HCT116 (cell line): Measurements from ENCODE around the gene SPP2. TPM values are rescaled to one million over a fixed set of nuclear protein-coding genes. Genes with fewer than 3 reads are reported as not detected.

Experiments used
- ATAC-seq: fragments of 200-7000 bp; cut with Tn5 transposase; 2 replicates; pipeline ENCODE4 v1.9.1; 2020; ENCODE audit warnings: mild to moderate bottlenecking, moderate library complexity
- BruUV-seq: library from RNA; stranded (reverse); fragments of 400-500 nt; replicated peaks from 2 replicates; lab custom pipeline; 2021; lab: Mats Ljungman, UMichigan
- CTCF ChIA-PET: fragments of 300-600 bp; sonication (Branson Sonifier 250); formaldehyde crosslinking; loops from one replicate; lab custom pipeline; 2021; ENCODE audit warnings: antibody characterized with exemption; lab: Charles Lee
- POLR2A ChIA-PET: fragments of 300-600, 350-600 bp; sonication (Branson Sonifier 250); formaldehyde crosslinking; loops from one replicate; lab custom pipeline; 2021; ENCODE audit warnings: antibody characterized with exemption; lab: Charles Lee
- RAD21 ChIA-PET, 2 experiments: fragments of 300-600 bp; sonication (Branson Sonifier 250); formaldehyde crosslinking; loops; one replicate each; lab custom pipeline; 2023; ENCODE audit warnings: low total read pairs in 2 of 2; ENCODE audit not compliant: uncharacterized antibody in 2 of 2, unreplicated experiment in 2 of 2, low non-redundant PET in 1 of 2; lab: Charles Lee
- DNase-seq: peaks from one replicate; pipeline ENCODE4 v3.0.0-alpha.2; 2010; ENCODE audit warnings: low read depth, low spot score
- H2AFZ ChIP-seq: fragments of 200-600 bp; shearing (Covaris generic), sonication (generic); 2 replicates; pipeline ENCODE4 v1.6.1; 2017; ENCODE audit warnings: low read depth, mixed run types, mixed read lengths, antibody characterized with exemption, low read length; ENCODE audit not compliant: poor library complexity, severe bottlenecking
- H3K27ac ChIP-seq: 2 replicates; pipeline ENCODE4 v1.5.1; 2012; ENCODE audit warnings: low read depth, low read length
- H3K27me3 ChIP-seq: fragments of 200-600 bp; sonication (generic); 2 replicates; pipeline ENCODE4 v1.6.1; 2016; ENCODE audit warnings: mixed run types, low read length, mixed read lengths; ENCODE audit not compliant: insufficient read depth
- H3K36me3 ChIP-seq, 2 experiments: fragments of 200-500 bp in 1 of 2; fragments of 200-600 bp in 1 of 2; sonication (Bioruptor generic) in 1 of 2; sonication (generic) in 1 of 2; 2 replicates each; pipeline versions ENCODE4 v1.5.1 to v1.6.1; 2014 to 2016; ENCODE audit warnings: low read length in 2 of 2, inconsistent platforms in 1 of 2, mixed read lengths in 1 of 2, mixed run types in 1 of 2; ENCODE audit not compliant: insufficient read depth in 2 of 2, control insufficient read depth in 1 of 2
- H3K4me1 ChIP-seq, 2 experiments: fragments of 200-600 bp in 1 of 2; sonication (generic) in 1 of 2; 2 replicates each; pipeline versions ENCODE4 v1.5.1 to v1.6.1; 2012 to 2017; ENCODE audit warnings: low read length in 2 of 2, inconsistent platforms in 1 of 2, mild to moderate bottlenecking in 1 of 2, mixed read lengths in 1 of 2, mixed run types in 1 of 2, moderate library complexity in 1 of 2; ENCODE audit not compliant: insufficient read depth in 2 of 2, control insufficient read depth in 1 of 2
- H3K4me2 ChIP-seq: fragments of 200-600 bp; sonication (generic); 2 replicates; pipeline ENCODE4 v1.6.1; 2017; ENCODE audit warnings: mixed run types, low read length, mixed read lengths
- H3K4me3 ChIP-seq, 2 experiments: fragments of 200-600 bp in 1 of 2; sonication (generic) in 1 of 2; replicated peaks in 1 of 2; 2 replicates each; pipeline ENCODE4 v1.5.1; 2011 to 2016; ENCODE audit warnings: low read length in 2 of 2, control low read depth in 1 of 2, low read depth in 1 of 2, mild to moderate bottlenecking in 1 of 2, mixed read lengths in 1 of 2, mixed run types in 1 of 2
- H3K79me2 ChIP-seq: fragments of 200-600 bp; sonication (generic); 2 replicates; pipeline ENCODE4 v1.6.1; 2017; ENCODE audit warnings: mild to moderate bottlenecking, mixed run types, low read length, moderate library complexity, mixed read lengths; ENCODE audit not compliant: insufficient read depth
- H3K9ac ChIP-seq: fragments of 200-600 bp; sonication (generic); 2 replicates; pipeline ENCODE4 v1.6.1; 2016; ENCODE audit warnings: low read length, mixed read lengths
- H3K9me2 ChIP-seq: fragments of 200-600 bp; sonication (generic), shearing (Covaris generic); 2 replicates; pipeline ENCODE4 v1.6.1; 2017; ENCODE audit warnings: mixed run types, mild to moderate bottlenecking, moderate library complexity; ENCODE audit not compliant: insufficient read depth
- H3K9me3 ChIP-seq, 2 experiments: fragments of 200-500 bp in 1 of 2; fragments of 200-600 bp in 1 of 2; sonication (Bioruptor generic) in 1 of 2; sonication (generic) in 1 of 2; 2 replicates each; pipeline ENCODE4 v1.6.1; 2014 to 2017; ENCODE audit warnings: low read length in 2 of 2, mixed read lengths in 2 of 2, inconsistent platforms in 1 of 2, low read depth in 1 of 2, mild to moderate bottlenecking in 1 of 2, mixed run types in 1 of 2, moderate library complexity in 1 of 2; ENCODE audit not compliant: control insufficient read depth in 1 of 2, insufficient read depth in 1 of 2
- H4K20me1 ChIP-seq: fragments of 200-600 bp; sonication (generic), shearing (Covaris generic); 2 replicates; pipeline ENCODE4 v1.6.1; 2017; ENCODE audit warnings: mixed run types, mild to moderate bottlenecking, moderate library complexity; ENCODE audit not compliant: insufficient read depth
- CBX3 ChIP-seq: IDR thresholded peaks from 2 replicates; pipeline ENCODE4 v1.6.1; 2012; ENCODE audit warnings: low read depth
- CTCF ChIP-seq, 3 experiments: fragments of 200-600 bp in 1 of 3; sonication (generic) in 1 of 3; IDR thresholded peaks in 2 of 3; conservative IDR thresholded peaks in 1 of 3; 2 replicates each; pipeline ENCODE4 v1.5.1; 2012 to 2017; ENCODE audit warnings: low read depth in 2 of 3, low read length in 2 of 3, antibody characterized with exemption in 1 of 3, borderline replicate concordance in 1 of 3, control low read depth in 1 of 3, mild to moderate bottlenecking in 1 of 3, mixed read lengths in 1 of 3, mixed run types in 1 of 3, moderate library complexity in 1 of 3; ENCODE audit not compliant: insufficient read depth in 1 of 3
- REST ChIP-seq: IDR thresholded peaks from 2 replicates; pipeline ENCODE4 v1.6.1; 2012; ENCODE audit warnings: low read depth
- intact Hi-C: fragments of 100-400 bp; cut with micrococcal nuclease; formaldehyde crosslinking; loops from 2 replicates; pipeline ENCODE4 v1.10.0; 2022
- total RNA-seq: library from RNA; stranded (reverse); gene quantifications from one replicate; pipeline ENCODE4 v1.2.1, GENCODE V29; 2021; ENCODE audit not compliant: unreplicated experiment

Gene SPP2
- total RNA-seq, 1 experiment from 2014 or later: not detected

GRCh38 chr2:234076451-234076850, 25.9 kb downstream of the SPP2 start:
- ChIA-PET RAD21 (no interaction called here), CTCF (no interaction called here), POLR2A (no interaction called here)
- H3K9ac ChIP-seq: no peak overlapping the region
- H3K79me2 ChIP-seq: no peaks in the 10 kb centered on the region
- H3K27ac ChIP-seq: no peak overlapping the region
- no peak overlapping the region for H2AFZ ChIP-seq
- no peaks in the 10 kb centered on the region for H4K20me1 ChIP-seq
- no peaks in the 10 kb centered on the region for H3K36me3 ChIP-seq
- intact Hi-C loops: no loop called here
- no peak for DNase-seq
- TF ChIP-seq CTCF (IDR thresholded peaks at IDR 0.05 in 2 of 3, conservative IDR thresholded peaks at IDR 0.05 in 1 of 3; ENCODE audit: borderline replicate concordance in 1 of 3, insufficient read depth in 1 of 3, low read depth in 2 of 3, low read length in 2 of 3) (no peak), REST (no peak), CBX3 (no peak)
- H3K9me2 ChIP-seq: no peaks in the 10 kb centered on the region
- H3K4me3 ChIP-seq: no peak overlapping the region
- no TSS peak for BruUV-seq
- no peaks in the 10 kb centered on the region for H3K27me3 ChIP-seq
- no peak for ATAC-seq
- H3K4me2 ChIP-seq: no peak overlapping the region
- H3K4me1 ChIP-seq: no peaks in the 10 kb centered on the region
- no peaks in the 10 kb centered on the region for H3K9me3 ChIP-seq
